ENCODE measurements around the gene ZCCHC9.
"Not testable (repeated sequence)": the region's sequence is repeated elsewhere in the genome, so short reads cannot be mapped to it uniquely, and the experiment has no call there.

ZCCHC9 gene

DNA sequence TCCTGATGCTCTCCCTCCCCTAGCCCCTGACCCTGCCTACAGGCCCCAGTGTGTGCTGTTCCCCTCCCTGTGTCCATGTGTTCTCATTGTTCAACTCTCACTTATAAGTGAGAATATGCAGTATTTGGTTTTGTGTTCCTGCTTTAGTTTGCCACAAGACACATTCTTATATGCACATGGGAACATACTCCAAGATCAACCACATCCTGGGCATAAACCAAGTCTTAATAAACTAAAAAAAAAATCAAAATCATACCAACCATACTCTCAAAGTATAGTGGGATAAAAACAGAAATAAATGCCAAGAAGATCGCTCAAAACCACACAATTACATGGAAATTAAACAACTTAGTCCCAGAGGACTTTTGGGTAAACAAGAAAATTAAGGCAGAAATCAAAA lies 11.2 kb upstream of the ZCCHC9 start:
- TF ChIP-seq CTCF (IDR thresholded peaks at IDR 0.05) = no peak
- no peak overlapping the region for H3K4me3 ChIP-seq
- DNase-seq (ENCODE audit: low spot score) = no peak
- H3K27ac ChIP-seq = no peak overlapping the region

GRCh38 chr5:81292130-81292529 lies 9.3 kb upstream of the ZCCHC9 start:
- Histone ChIP-seq H3K4me3 (no peak overlapping the region), H3K27ac (no peak overlapping the region)
- TF ChIP-seq CTCF (IDR thresholded peaks at IDR 0.05) = no peak
- DNase-seq (ENCODE audit: low spot score) = no peak

- DNase-seq (ENCODE audit: low spot score); H3K27ac ChIP-seq; H3K4me3 ChIP-seq: not testable (repeated sequence)
Measured at GRCh38 chr5:81294021-81294420, 7.4 kb upstream of the ZCCHC9 start.

- Histone ChIP-seq H3K4me3 (no peak overlapping the region), H3K27ac (no peak overlapping the region)
- no peak for DNase-seq (ENCODE audit: low spot score)
- TF ChIP-seq CTCF (IDR thresholded peaks at IDR 0.05) = no peak
Measured at GRCh38 chr5:81297531-81297930, 3.9 kb upstream of the ZCCHC9 start.

GRCh38 chr5:81300921-81301270 lies 491 bp upstream of the ZCCHC9 start:
- Histone ChIP-seq H3K27ac (peak overlapping the region; percentile 78 to 97), H3K4me3 (peak overlapping the region; percentile 98)
- TF ChIP-seq CTCF (IDR thresholded peaks at IDR 0.05) = no peak
- no peak for DNase-seq (ENCODE audit: low spot score)

- H3K27ac ChIP-seq = no peak overlapping the region
- H3K4me3 ChIP-seq = peak overlapping the region; percentile 98
- no peak for TF ChIP-seq CTCF (IDR thresholded peaks at IDR 0.05)
- no peak for DNase-seq (ENCODE audit: low spot score)
Measured at GRCh38 chr5:81302596-81302995, 1.2 kb downstream of the ZCCHC9 start.

- DNase-seq (ENCODE audit: low spot score) = no peak
- no peak overlapping the region for H3K4me3 ChIP-seq
- no peak for TF ChIP-seq CTCF (IDR thresholded peaks at IDR 0.05)
- no peak overlapping the region for H3K27ac ChIP-seq
Measured at GRCh38 chr5:81303563-81303962, 2.2 kb downstream of the ZCCHC9 start.

- Histone ChIP-seq H3K4me3 (no peak overlapping the region), H3K27ac (no peak overlapping the region)
- DNase-seq (ENCODE audit: low spot score) = no peak
- TF ChIP-seq CTCF (IDR thresholded peaks at IDR 0.05) = no peak
Measured at GRCh38 chr5:81305785-81306184, 4.4 kb downstream of the ZCCHC9 start.

Measured in coronary artery (tissue), 2 donors.